Stimulated activated CD4-positive, alpha-beta T cell treated with anti-CD3 and anti-CD28 coated beads, TNF-alpha, amount 100 ng/mL, for 4 hours (primary cell): ENCODE measurements around the gene NECTIN1.

Experiments
- DNase-seq, 3 experiments: peaks; one replicate each; pipeline ENCODE4 v3.0.0-alpha.2; 2020; ENCODE audit warnings: low read depth in 3 of 3

The NECTIN1 gene

GRCh38 chr11:119730789-119731386 is 1.9 kb upstream of the NECTIN1 start:
- DNase-seq: no peak

- DNase-seq: no peak
Observed at GRCh38 chr11:119729951-119730613, 1.1 kb upstream of the NECTIN1 start.

- no peak for DNase-seq
Observed at GRCh38 chr11:119729581-119729927, 554 bp upstream of the NECTIN1 start.

GRCh38 chr11:119728211-119728626 is 781 bp downstream of the NECTIN1 start:
- DNase-seq: no peak

GRCh38 chr11:119727523-119728151 is 1.4 kb downstream of the NECTIN1 start:
- DNase-seq: no peak

GRCh38 chr11:119726585-119727522 is 2.1 kb downstream of the NECTIN1 start:
- no peak for DNase-seq

GRCh38 chr11:119726150-119726553 is 2.8 kb downstream of the NECTIN1 start:
- no peak for DNase-seq

GRCh38 chr11:119724956-119725355 is 4.0 kb downstream of the NECTIN1 start:
- no peak for DNase-seq

- no peak for DNase-seq
Observed at GRCh38 chr11:119723952-119724325, 5.1 kb downstream of the NECTIN1 start.

- no peak for DNase-seq
Observed at GRCh38 chr11:119723243-119723951, 5.6 kb downstream of the NECTIN1 start.

- no peak for DNase-seq
Observed at GRCh38 chr11:119722281-119722794, 6.7 kb downstream of the NECTIN1 start.

GRCh38 chr11:119721129-119722120 is 7.6 kb downstream of the NECTIN1 start:
- no peak for DNase-seq

GRCh38 chr11:119720311-119720913 is 8.6 kb downstream of the NECTIN1 start:
- no peak for DNase-seq

- DNase-seq: no peak
Observed at GRCh38 chr11:119717839-119718534, 11.0 kb downstream of the NECTIN1 start.

GRCh38 chr11:119716582-119717498 is 12.2 kb downstream of the NECTIN1 start:
- DNase-seq: no peak

- DNase-seq: no peak
Observed at GRCh38 chr11:119714590-119714989, 14.4 kb downstream of the NECTIN1 start.

GRCh38 chr11:119714189-119714588 is 14.8 kb downstream of the NECTIN1 start:
- DNase-seq: no peak
